ENCODE measurements around the gene BAIAP2. TPM values are rescaled to one million over a fixed set of nuclear protein-coding genes. Genes with fewer than 3 reads are reported as not detected.
A peak's percentile ranks its signal among the peaks of the same experiment; 100 is the strongest.

BAIAP2 gene
- total and polyA plus RNA-seq, 2 of the 13 experiments (the other 11 are each of a cell fraction or from before 2014, with no cell fraction given) = 22.5 to 24.0 TPM

DNA sequence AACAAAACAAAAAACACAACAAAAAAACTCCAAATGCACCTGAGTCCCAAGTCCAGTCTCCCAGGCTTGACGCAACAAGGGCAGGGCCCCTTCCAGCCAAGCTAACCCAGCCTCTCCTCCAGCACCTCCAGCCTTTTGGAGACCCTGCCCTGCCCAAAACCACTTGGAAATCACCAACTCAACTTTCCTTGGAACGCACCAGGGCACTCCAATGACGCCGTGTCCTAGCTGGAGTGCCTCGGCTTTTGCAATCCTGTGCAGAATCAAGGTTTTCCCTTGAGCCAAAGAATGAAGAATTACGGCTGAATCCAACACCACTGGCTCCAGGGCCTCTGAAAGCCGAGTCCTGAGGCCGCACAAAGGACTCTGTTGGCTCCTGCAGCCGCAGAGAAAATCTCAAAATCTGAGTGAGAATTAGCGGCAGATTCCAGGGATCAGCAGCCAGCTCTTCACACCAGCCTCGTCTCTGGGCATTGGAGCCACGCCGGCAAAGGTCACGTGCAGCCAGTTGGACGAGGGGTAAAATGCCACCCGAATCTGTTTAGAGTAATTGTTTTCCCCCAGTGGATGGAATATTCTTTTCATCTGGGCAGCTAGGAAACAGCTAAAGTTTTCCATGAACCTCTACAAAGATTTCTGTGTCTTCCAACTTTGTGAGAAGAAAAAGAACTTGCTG, 9.7 kb upstream of the BAIAP2 start (continued):
- TF ChIP-seq, protein P1, sequence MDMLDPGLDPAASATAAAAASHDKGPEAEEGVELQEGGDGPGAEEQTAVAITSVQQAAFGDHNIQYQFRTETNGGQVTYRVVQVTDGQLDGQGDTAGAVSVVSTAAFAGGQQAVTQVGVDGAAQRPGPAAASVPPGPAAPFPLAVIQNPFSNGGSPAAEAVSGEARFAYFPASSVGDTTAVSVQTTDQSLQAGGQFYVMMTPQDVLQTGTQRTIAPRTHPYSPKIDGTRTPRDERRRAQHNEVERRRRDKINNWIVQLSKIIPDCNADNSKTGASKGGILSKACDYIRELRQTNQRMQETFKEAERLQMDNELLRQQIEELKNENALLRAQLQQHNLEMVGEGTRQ (IDR thresholded peaks at IDR 0.05; ENCODE audit: low read depth, low read length) = no peak
- TF ChIP-seq, protein P1 (CRISPR knock-in tag; IDR thresholded peaks at IDR 0.05; ENCODE audit: borderline replicate concordance) = peak; percentile 55; the same call in 1 of the 2 replicates
- TF ChIP-seq, protein P2, sequence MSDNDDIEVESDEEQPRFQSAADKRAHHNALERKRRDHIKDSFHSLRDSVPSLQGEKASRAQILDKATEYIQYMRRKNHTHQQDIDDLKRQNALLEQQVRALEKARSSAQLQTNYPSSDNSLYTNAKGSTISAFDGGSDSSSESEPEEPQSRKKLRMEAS (IDR thresholded peaks at IDR 0.05) = peak; percentile 38; the same call in 1 of the 2 replicates
- TF ChIP-seq KDM5B (CRISPR knock-in tag; IDR thresholded peaks at IDR 0.05; ENCODE audit: borderline replicate concordance) = peak; percentile 22; the same call in 1 of the 2 replicates
- no peak for TF ChIP-seq ZNF883 (CRISPR knock-in tag; IDR thresholded peaks at IDR 0.05; ENCODE audit: not compliant biosample characterization)
- TF ChIP-seq ZNF510 (CRISPR knock-in tag; IDR thresholded peaks at IDR 0.05; ENCODE audit: low read depth) = no peak
- TF ChIP-seq MBNL3 (CRISPR knock-in tag; conservative IDR thresholded peaks at IDR 0.05) = no peak
- no peak for TF ChIP-seq ATF1 (CRISPR knock-in tag; IDR thresholded peaks at IDR 0.05)
- no peak for TF ChIP-seq HNRNPH1 (optimal IDR thresholded peaks at IDR 0.05; ENCODE audit: low read depth, low read length)
- TF ChIP-seq ZNF598 (CRISPR knock-in tag; IDR thresholded peaks at IDR 0.05; ENCODE audit: borderline replicate concordance) = peak; percentile 19; the same call in 1 of the 2 replicates
- TF ChIP-seq, protein P3, sequence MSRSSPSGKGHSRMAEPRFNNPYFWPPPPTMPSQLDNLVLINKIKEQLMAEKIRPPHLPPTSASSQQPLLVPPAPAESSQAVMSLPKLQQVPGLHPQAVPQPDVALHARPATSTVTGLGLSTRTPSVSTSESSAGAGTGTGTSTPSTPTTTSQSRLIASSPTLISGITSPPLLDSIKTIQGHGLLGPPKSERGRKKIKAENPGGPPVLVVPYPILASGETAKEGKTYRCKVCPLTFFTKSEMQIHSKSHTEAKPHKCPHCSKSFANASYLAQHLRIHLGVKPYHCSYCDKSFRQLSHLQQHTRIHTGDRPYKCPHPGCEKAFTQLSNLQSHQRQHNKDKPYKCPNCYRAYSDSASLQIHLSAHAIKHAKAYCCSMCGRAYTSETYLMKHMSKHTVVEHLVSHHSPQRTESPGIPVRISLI (CRISPR knock-in tag; IDR thresholded peaks at IDR 0.05; ENCODE audit: borderline replicate concordance) = peak; percentile 31; the same call in 1 of the 2 replicates
- no peak for TF ChIP-seq ZNF773 (CRISPR knock-in tag; IDR thresholded peaks at IDR 0.05; ENCODE audit: borderline replicate concordance)
- TF ChIP-seq ZNF652 (CRISPR knock-in tag; IDR thresholded peaks at IDR 0.05; ENCODE audit: borderline replicate concordance, low read depth) = no peak
- 0 out of 2 replicates have a peak, but pooled peaks have one; percentile 48 for TF ChIP-seq ZFP36L1 (CRISPR knock-in tag; IDR thresholded peaks at IDR 0.05)
- TF ChIP-seq ZNF224 (CRISPR knock-in tag; IDR thresholded peaks at IDR 0.05) = peak; percentile 61; the same call in 1 of the 2 replicates
- no peak for TF ChIP-seq TRIM24 (CRISPR knock-in tag; IDR thresholded peaks at IDR 0.05)
- TF ChIP-seq, protein P4, sequence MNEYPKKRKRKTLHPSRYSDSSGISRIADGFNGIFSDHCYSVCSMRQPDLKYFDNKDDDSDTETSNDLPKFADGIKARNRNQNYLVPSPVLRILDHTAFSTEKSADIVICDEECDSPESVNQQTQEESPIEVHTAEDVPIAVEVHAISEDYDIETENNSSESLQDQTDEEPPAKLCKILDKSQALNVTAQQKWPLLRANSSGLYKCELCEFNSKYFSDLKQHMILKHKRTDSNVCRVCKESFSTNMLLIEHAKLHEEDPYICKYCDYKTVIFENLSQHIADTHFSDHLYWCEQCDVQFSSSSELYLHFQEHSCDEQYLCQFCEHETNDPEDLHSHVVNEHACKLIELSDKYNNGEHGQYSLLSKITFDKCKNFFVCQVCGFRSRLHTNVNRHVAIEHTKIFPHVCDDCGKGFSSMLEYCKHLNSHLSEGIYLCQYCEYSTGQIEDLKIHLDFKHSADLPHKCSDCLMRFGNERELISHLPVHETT (CRISPR knock-in tag; conservative IDR thresholded peaks at IDR 0.05) = no peak
- TF ChIP-seq ZNF3 (CRISPR knock-in tag; IDR thresholded peaks at IDR 0.05) = no peak
- TF ChIP-seq, protein P5, sequence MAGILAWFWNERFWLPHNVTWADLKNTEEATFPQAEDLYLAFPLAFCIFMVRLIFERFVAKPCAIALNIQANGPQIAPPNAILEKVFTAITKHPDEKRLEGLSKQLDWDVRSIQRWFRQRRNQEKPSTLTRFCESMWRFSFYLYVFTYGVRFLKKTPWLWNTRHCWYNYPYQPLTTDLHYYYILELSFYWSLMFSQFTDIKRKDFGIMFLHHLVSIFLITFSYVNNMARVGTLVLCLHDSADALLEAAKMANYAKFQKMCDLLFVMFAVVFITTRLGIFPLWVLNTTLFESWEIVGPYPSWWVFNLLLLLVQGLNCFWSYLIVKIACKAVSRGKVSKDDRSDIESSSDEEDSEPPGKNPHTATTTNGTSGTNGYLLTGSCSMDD (CRISPR knock-in tag; IDR thresholded peaks at IDR 0.05) = no peak
- TF ChIP-seq TEAD3 (CRISPR knock-in tag; optimal IDR thresholded peaks at IDR 0.05; ENCODE audit: borderline replicate concordance) = no peak
- no peak for TF ChIP-seq RBM22 (optimal IDR thresholded peaks at IDR 0.05; ENCODE audit: low read length)
- no peak for TF ChIP-seq KDM6A (CRISPR knock-in tag; IDR thresholded peaks at IDR 0.05; ENCODE audit: low read depth)
- TF ChIP-seq GTF2F1 (IDR thresholded peaks at IDR 0.05; ENCODE audit: low read length) = no peak
- TF ChIP-seq NRL (CRISPR knock-in tag; IDR thresholded peaks at IDR 0.05; ENCODE audit: borderline replicate concordance) = 0 out of 2 replicates have a peak, but pooled peaks have one; percentile 48
- TF ChIP-seq SAP130 (CRISPR knock-in tag; IDR thresholded peaks at IDR 0.05; ENCODE audit: low read depth) = peak; percentile 11; the same call in 1 of the 2 replicates
- TF ChIP-seq HHEX (CRISPR knock-in tag; IDR thresholded peaks at IDR 0.05) = no peak
- TF ChIP-seq XRCC5 (optimal IDR thresholded peaks at IDR 0.05; ENCODE audit: low read length) = no peak
